DND-41 (cell line): ENCODE data around the gene THUMPD3.

Experiments used
- EZH2 ChIP-seq: IDR thresholded peaks from 3 replicates; pipeline ENCODE4 v1.6.1; 2012; ENCODE audit warnings: borderline replicate concordance, low read depth, mild to moderate bottlenecking, moderate library complexity, low read length, inconsistent platforms; ENCODE audit not compliant: severe bottlenecking
- TF ChIP-seq, protein P1 (sequence below): IDR thresholded peaks from 2 replicates; pipeline ENCODE4 v1.5.1; 2012; ENCODE audit warnings: borderline replicate concordance, low read length, moderate library complexity, mild to moderate bottlenecking; ENCODE audit not compliant: poor library complexity, severe bottlenecking; ENCODE audit errors: extremely low read depth

DNA sequence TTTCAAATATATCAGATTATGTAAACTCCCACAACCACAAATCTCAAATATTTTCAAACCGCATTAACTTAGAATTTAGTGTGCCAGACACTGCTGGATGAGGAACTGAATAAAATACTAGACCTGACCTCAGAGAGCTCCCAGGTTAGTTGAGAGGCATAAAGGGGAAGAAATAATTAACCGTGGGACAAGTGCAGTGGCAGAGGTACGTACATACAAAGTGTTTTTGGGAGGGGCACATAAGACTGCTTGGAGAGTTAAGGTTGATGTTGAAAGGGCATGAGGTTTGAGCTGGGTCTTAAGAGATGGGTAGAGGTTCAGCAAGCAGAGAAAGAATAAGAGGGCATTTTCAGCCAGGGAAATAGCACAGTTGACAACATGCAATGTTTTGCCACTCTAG lies 17.2 kb downstream of the THUMPD3 start:
- TF ChIP-seq, protein P1, sequence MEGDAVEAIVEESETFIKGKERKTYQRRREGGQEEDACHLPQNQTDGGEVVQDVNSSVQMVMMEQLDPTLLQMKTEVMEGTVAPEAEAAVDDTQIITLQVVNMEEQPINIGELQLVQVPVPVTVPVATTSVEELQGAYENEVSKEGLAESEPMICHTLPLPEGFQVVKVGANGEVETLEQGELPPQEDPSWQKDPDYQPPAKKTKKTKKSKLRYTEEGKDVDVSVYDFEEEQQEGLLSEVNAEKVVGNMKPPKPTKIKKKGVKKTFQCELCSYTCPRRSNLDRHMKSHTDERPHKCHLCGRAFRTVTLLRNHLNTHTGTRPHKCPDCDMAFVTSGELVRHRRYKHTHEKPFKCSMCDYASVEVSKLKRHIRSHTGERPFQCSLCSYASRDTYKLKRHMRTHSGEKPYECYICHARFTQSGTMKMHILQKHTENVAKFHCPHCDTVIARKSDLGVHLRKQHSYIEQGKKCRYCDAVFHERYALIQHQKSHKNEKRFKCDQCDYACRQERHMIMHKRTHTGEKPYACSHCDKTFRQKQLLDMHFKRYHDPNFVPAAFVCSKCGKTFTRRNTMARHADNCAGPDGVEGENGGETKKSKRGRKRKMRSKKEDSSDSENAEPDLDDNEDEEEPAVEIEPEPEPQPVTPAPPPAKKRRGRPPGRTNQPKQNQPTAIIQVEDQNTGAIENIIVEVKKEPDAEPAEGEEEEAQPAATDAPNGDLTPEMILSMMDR, result no peak
- no peak for TF ChIP-seq EZH2
